H1 (cell line): ENCODE results near the gene QPCTL. TPM values are rescaled to one million over a fixed set of nuclear protein-coding genes. Genes with fewer than 3 reads are reported as not detected.
A peak's percentile ranks its signal among the peaks of the same experiment; 100 is the strongest.

ENCODE experiments used
- CTCF ChIA-PET: fragments of 300-600 bp; sonication (Branson Sonifier 250); formaldehyde crosslinking; loops from one replicate; lab custom pipeline; 2021; ENCODE audit not compliant: partially characterized antibody; lab: Charles Lee
- POLR2A ChIA-PET: fragments of 300-600 bp; sonication (Branson Sonifier 250); formaldehyde crosslinking; loops from one replicate; lab custom pipeline; 2021; ENCODE audit warnings: inconsistent platforms; ENCODE audit not compliant: partially characterized antibody; lab: Charles Lee
- DNase-seq, 2 experiments: peaks; one replicate each; pipeline versions ENCODE4 v3.0.0 to v3.0.0-alpha.2; 2010 to 2022; ENCODE audit warnings: low spot score in 2 of 2, low read depth in 1 of 2, mixed read lengths in 1 of 2
- FAIRE-seq: peaks from 2 replicates; lab custom pipeline; 2011; peaks lifted over from hg19 to GRCh38; lab: Jason Lieb, UNC
- H2AFZ ChIP-seq: 2 replicates; pipeline ENCODE4 v1.8.1; 2012; ENCODE audit warnings: low read length, inconsistent platforms
- H2AK5ac ChIP-seq: 2 replicates; pipeline ENCODE4 v1.6.1; 2013; ENCODE audit warnings: low read depth, low read length
- H2BK120ac ChIP-seq: replicated peaks from 2 replicates; pipeline ENCODE3; 2013; ENCODE audit warnings: low read depth, low read length, inconsistent platforms
- H2BK12ac ChIP-seq: 2 replicates; pipeline ENCODE4 v1.6.1; 2013; ENCODE audit warnings: low read depth, low read length
- H2BK15ac ChIP-seq: 2 replicates; pipeline ENCODE4 v1.6.1; 2013; ENCODE audit warnings: low read length
- H2BK20ac ChIP-seq: 2 replicates; pipeline ENCODE4 v1.6.1; 2013; ENCODE audit warnings: low read length
- H2BK5ac ChIP-seq: 2 replicates; pipeline ENCODE4 v1.6.1; 2013; ENCODE audit warnings: low read depth, low read length
- H3K14ac ChIP-seq: 2 replicates; pipeline ENCODE4 v1.6.1; 2013; ENCODE audit warnings: inconsistent platforms; ENCODE audit not compliant: insufficient read length
- H3K18ac ChIP-seq: 2 replicates; pipeline ENCODE4 v1.6.1; 2013; ENCODE audit warnings: low read length; ENCODE audit errors: extremely low read depth
- H3K23ac ChIP-seq: 2 replicates; pipeline ENCODE4 v1.6.1; 2013; ENCODE audit warnings: inconsistent platforms; ENCODE audit not compliant: insufficient read length
- H3K23me2 ChIP-seq: 2 replicates; pipeline ENCODE4 v1.6.1; 2013; ENCODE audit warnings: low read depth, low read length
- H3K27ac ChIP-seq: 2 replicates; pipeline ENCODE4 v1.6.1; 2011; ENCODE audit warnings: low read depth, low read length, inconsistent platforms
- H3K27me3 ChIP-seq, 4 experiments: replicated peaks in 1 of 4; 1 replicate in 1 of 4; 2 replicates in 3 of 4; pipeline versions ENCODE4 v1.6.1 to v1.8.1; 2011 to 2013; ENCODE audit warnings: low read length in 3 of 4, mild to moderate bottlenecking in 3 of 4, inconsistent platforms in 2 of 4, mixed read lengths in 2 of 4, moderate library complexity in 1 of 4; ENCODE audit not compliant: control insufficient read depth in 3 of 4, insufficient read depth in 3 of 4; ENCODE audit errors: extremely low read depth in 1 of 4
- H3K36me3 ChIP-seq, 4 experiments: 2 replicates each; pipeline versions ENCODE4 v1.6.1 to v1.8.1; 2011 to 2013; ENCODE audit warnings: mild to moderate bottlenecking in 4 of 4, low read length in 3 of 4, moderate library complexity in 2 of 4, control low read depth in 1 of 4, inconsistent platforms in 1 of 4; ENCODE audit not compliant: insufficient read depth in 4 of 4, control insufficient read depth in 2 of 4
- H3K4ac ChIP-seq: replicated peaks from 2 replicates; pipeline ENCODE3; 2013; ENCODE audit warnings: low read length, low read depth, mixed read lengths, inconsistent platforms; ENCODE audit not compliant: insufficient read length
- H3K4me1 ChIP-seq, 4 experiments: replicated peaks in 1 of 4; 1 replicate in 1 of 4; 2 replicates in 3 of 4; pipeline versions ENCODE4 v1.6.1 to v1.8.1; 2011 to 2013; ENCODE audit warnings: low read length in 3 of 4, inconsistent platforms in 2 of 4, mixed read lengths in 1 of 4; ENCODE audit not compliant: insufficient read depth in 4 of 4, control insufficient read depth in 3 of 4
- H3K4me2 ChIP-seq, 2 experiments: 2 replicates each; pipeline versions ENCODE4 v1.6.1 to v1.8.1; 2011 to 2013; ENCODE audit warnings: low read depth in 2 of 2, low read length in 2 of 2, control low read depth in 1 of 2, inconsistent platforms in 1 of 2, mild to moderate bottlenecking in 1 of 2; ENCODE audit not compliant: insufficient read depth in 1 of 2
- H3K4me3 ChIP-seq, 4 experiments: fragments of 200-600, 300-600 bp in 1 of 4; sonication (generic), shearing (Covaris generic), sonication (Bioruptor Twin) in 1 of 4; 2 replicates each; pipeline versions ENCODE4 v1.5.1 to v1.8.1; 2011 to 2016; ENCODE audit warnings: low read length in 4 of 4, low read depth in 3 of 4, control low read depth in 2 of 4, inconsistent platforms in 2 of 4, mild to moderate bottlenecking in 2 of 4, mixed read lengths in 1 of 4, moderate library complexity in 1 of 4; ENCODE audit not compliant: insufficient read depth in 2 of 4; ENCODE audit errors: extremely low read depth in 1 of 4
- H3K56ac ChIP-seq: replicated peaks from 2 replicates; pipeline ENCODE3; 2013; ENCODE audit warnings: low read depth, mild to moderate bottlenecking, mixed read lengths, low read length, inconsistent platforms; ENCODE audit not compliant: insufficient read length
- H3K79me1 ChIP-seq: 2 replicates; pipeline ENCODE4 v1.6.1; 2013; ENCODE audit warnings: low read depth, low read length, control low read depth
- H3K79me2 ChIP-seq, 2 experiments: 2 replicates each; pipeline versions ENCODE4 v1.6.1 to v1.8.1; 2012 to 2013; ENCODE audit warnings: low read length in 2 of 2, mild to moderate bottlenecking in 2 of 2, inconsistent platforms in 1 of 2; ENCODE audit not compliant: insufficient read depth in 2 of 2, control insufficient read depth in 1 of 2
- H3K9ac ChIP-seq, 4 experiments: replicated peaks in 1 of 4; 1 replicate in 1 of 4; 2 replicates in 3 of 4; pipeline versions ENCODE4 v1.6.1 to v1.8.1; 2011 to 2013; ENCODE audit warnings: low read depth in 3 of 4, low read length in 3 of 4, control low read depth in 2 of 4, mild to moderate bottlenecking in 2 of 4, moderate library complexity in 2 of 4, inconsistent platforms in 1 of 4; ENCODE audit errors: extremely low read depth in 1 of 4
- H3K9me3 ChIP-seq, 2 experiments: 2 replicates each; pipeline versions ENCODE4 v1.6.1 to v1.8.1; 2012 to 2013; ENCODE audit warnings: mild to moderate bottlenecking in 2 of 2, moderate library complexity in 2 of 2, control low read depth in 1 of 2, inconsistent platforms in 1 of 2, low read depth in 1 of 2, low read length in 1 of 2, mixed read lengths in 1 of 2; ENCODE audit not compliant: insufficient read depth in 2 of 2
- H4K20me1 ChIP-seq, 2 experiments: replicated peaks in 1 of 2; 2 replicates each; pipeline versions ENCODE3 to v1.8.1; 2011 to 2013; ENCODE audit warnings: inconsistent platforms in 2 of 2, low read length in 2 of 2, mild to moderate bottlenecking in 1 of 2; ENCODE audit not compliant: insufficient read depth in 2 of 2, control insufficient read depth in 1 of 2
- H4K5ac ChIP-seq: 2 replicates; pipeline ENCODE4 v1.6.1; 2013; ENCODE audit warnings: low read length, low read depth, mixed read lengths, inconsistent platforms; ENCODE audit not compliant: insufficient read length
- H4K8ac ChIP-seq: 2 replicates; pipeline ENCODE4 v1.8.0; 2013; ENCODE audit warnings: mild to moderate bottlenecking, moderate library complexity, low read length, inconsistent platforms; ENCODE audit not compliant: insufficient read depth; ENCODE audit errors: extremely low read depth
- H4K91ac ChIP-seq: replicated peaks from 2 replicates; pipeline ENCODE3; 2013; ENCODE audit warnings: low read length, mixed read lengths, inconsistent platforms; ENCODE audit not compliant: insufficient read length
- CEBPB ChIP-seq: IDR thresholded peaks from 2 replicates; pipeline ENCODE4 v1.6.1; 2012; ENCODE audit warnings: low read depth, low read length
- EP300 ChIP-seq, 2 experiments: IDR thresholded peaks; 1 replicate in 1 of 2; 2 replicates in 1 of 2; pipeline ENCODE4 v1.6.1; 2011 to 2012; ENCODE audit warnings: low read depth in 2 of 2, low read length in 2 of 2, mild to moderate bottlenecking in 2 of 2, borderline replicate concordance in 1 of 2, inconsistent platforms in 1 of 2, moderate library complexity in 1 of 2
- GABPA ChIP-seq: IDR thresholded peaks from 2 replicates; pipeline ENCODE4 v1.6.1; 2011; ENCODE audit warnings: mild to moderate bottlenecking, low read length, moderate library complexity, borderline replicate concordance; ENCODE audit not compliant: insufficient read depth
- HDAC2 ChIP-seq, 2 experiments: fragments of 300-600 bp in 1 of 2; sonication (generic) in 1 of 2; IDR thresholded peaks; 2 replicates each; pipeline ENCODE4 v1.6.1; 2011 to 2012; ENCODE audit warnings: low read depth in 2 of 2, low read length in 2 of 2, mild to moderate bottlenecking in 2 of 2, moderate library complexity in 2 of 2, borderline replicate concordance in 1 of 2, inconsistent platforms in 1 of 2
- KDM5A ChIP-seq: fragments of 200-600 bp; IDR thresholded peaks from 2 replicates; pipeline ENCODE4 v1.7.1; 2012; ENCODE audit warnings: mild to moderate bottlenecking, low read length, inconsistent platforms, mixed read lengths
- POLR2A ChIP-seq, 2 experiments: IDR thresholded peaks; 1 replicate in 1 of 2; 2 replicates in 1 of 2; pipeline ENCODE4 v1.6.1; 2011; ENCODE audit warnings: low read depth in 2 of 2, low read length in 2 of 2, mild to moderate bottlenecking in 2 of 2; ENCODE audit errors: control extremely low read depth in 1 of 2
- POLR2AphosphoS5 ChIP-seq: IDR thresholded peaks from 2 replicates; pipeline ENCODE4 v1.6.1; 2011; ENCODE audit warnings: low read depth, low read length
- RFX5 ChIP-seq: IDR thresholded peaks from 2 replicates; pipeline ENCODE4 v1.6.1; 2011; ENCODE audit warnings: low read depth, low read length, improper control_type of control experiment, borderline replicate concordance
- RXRA ChIP-seq: IDR thresholded peaks from 2 replicates; pipeline ENCODE4 v1.6.1; 2011; ENCODE audit warnings: low read depth, mild to moderate bottlenecking, low read length, moderate library complexity; ENCODE audit not compliant: insufficient read depth
- SAP30 ChIP-seq: fragments of 300-600 bp; sonication (generic); IDR thresholded peaks from 2 replicates; pipeline ENCODE4 v1.7.1; 2012; ENCODE audit warnings: low read length, moderate library complexity, mild to moderate bottlenecking, inconsistent platforms; ENCODE audit not compliant: insufficient read depth, insufficient replicate concordance
- SP1 ChIP-seq: IDR thresholded peaks from 2 replicates; pipeline ENCODE4 v1.6.1; 2011; ENCODE audit warnings: low read depth, low read length
- TEAD4 ChIP-seq: IDR thresholded peaks from 2 replicates; pipeline ENCODE4 v1.6.1; 2012; ENCODE audit warnings: low read depth, low read length, inconsistent platforms, mixed read lengths
- WGBS, 2 experiments: shearing (Covaris generic) in 1 of 2; methylation state at CpG; one replicate each; pipeline versions ENCODE4 v1.1.6 to v1.1.7; 2013 to 2015; ENCODE audit warnings: low lambda C conversion rate in 2 of 2, mixed read lengths in 2 of 2, inconsistent platforms in 1 of 2, low coverage in 1 of 2, missing lambda C conversion rate in 1 of 2; ENCODE audit not compliant: insufficient replicate concordance in 2 of 2, insufficient coverage in 1 of 2, insufficient read length in 1 of 2; ENCODE audit errors: extremely low coverage in 1 of 2, missing lambda C conversion rate in 1 of 2; 5-methylcytosine and 5-hydroxymethylcytosine counted together
- polyA plus RNA-seq, 7 experiments: library from polyadenylated mRNA; depleted of rRNA in 3 of 7; stranded (reverse) in 5 of 7; unstranded in 2 of 7; fragments of >200 nt in 5 of 7; fragments of 200-250 nt in 2 of 7; gene quantifications; 1 replicate in 5 of 7; 2 replicates in 1 of 7; 4 replicates in 1 of 7; pipeline versions ENCODE4 v1.2.1 to v1.2.3, GENCODE V29; 2011 to 2013; ENCODE audit warnings: missing spikeins in 2 of 7, mixed read lengths in 2 of 7
- total RNA-seq: library from RNA; stranded (reverse); fragmentation: NEBNext Ultra II Directional; extraction: Animal tissue kit (Norgen Biotek cat#: 25700); gene quantifications from 2 replicates; pipeline ENCODE4 v1.2.1, GENCODE V29; 2021
- TF ChIP-seq, protein P1 (sequence below): IDR thresholded peaks from 2 replicates; pipeline ENCODE4 v1.6.1; 2011; ENCODE audit warnings: low read depth, mild to moderate bottlenecking, low read length; ENCODE audit not compliant: insufficient read depth

QPCTL gene
- total and polyA plus RNA-seq, 2 of the 8 experiments (the other 6 are each of a cell fraction or from before 2014, with no cell fraction given) = 25.2 to 35.3 TPM

GRCh38 chr19:45660636-45661035, 31.8 kb upstream of the QPCTL start:
- peak overlapping the region; percentile 11 for H2AFZ ChIP-seq
- H4K91ac ChIP-seq = peak overlapping the region; percentile 65
- no peak overlapping the region for H3K18ac ChIP-seq
- peaks cover 0 to 2% of the 10 kb centered on the region in 2 experiments for H4K20me1 ChIP-seq
- H3K27me3 ChIP-seq = no peaks in the 10 kb centered on the region
- no peak overlapping the region for H2BK15ac ChIP-seq
- H3K79me2 ChIP-seq = no peaks in the 10 kb centered on the region
- FAIRE-seq (no peak), DNase-seq (no peak)
- peaks cover 0 to 4% (median 2%) of the 10 kb centered on the region in 4 experiments; a peak in 2 of 7 replicates for H3K4me1 ChIP-seq
- H3K23me2 ChIP-seq = no peaks in the 10 kb centered on the region; the same call in 1 of the 2 replicates
- H3K14ac ChIP-seq = no peak overlapping the region
- no peak overlapping the region for H3K9ac ChIP-seq
- H2BK12ac ChIP-seq = no peak overlapping the region
- no peak overlapping the region for H3K4me3 ChIP-seq
- no peak overlapping the region for H2BK20ac ChIP-seq
- peak overlapping the region; percentile 53 for H3K4ac ChIP-seq
- H2AK5ac ChIP-seq = no peak overlapping the region
- H3K56ac ChIP-seq = no peak overlapping the region
- H2BK120ac ChIP-seq = no peak overlapping the region
- H3K36me3 ChIP-seq = no peaks in the 10 kb centered on the region
- 80% methylated on average over 8 of the region's 8 CpGs; no CpG with 5 or more reads in 1 of the 2 experiments for WGBS, 2 experiments
- H3K23ac ChIP-seq = no peak overlapping the region
- no peak overlapping the region for H4K5ac ChIP-seq
- H3K27ac ChIP-seq = no peak overlapping the region
- H2BK5ac ChIP-seq = no peak overlapping the region
- POLR2A ChIA-PET = interaction anchor here (1.1 kb wide), 1 partner anchor 362 kb away, joined by 3 read pairs; the partner anchor contains the start of gene PGLYRP1
- H3K79me1 ChIP-seq = no peaks in the 10 kb centered on the region
- H4K8ac ChIP-seq = no peak overlapping the region
- no peaks in the 10 kb centered on the region for H3K9me3 ChIP-seq
- H3K4me2 ChIP-seq = no peak overlapping the region
- CTCF ChIA-PET = interaction anchor here (1.7 to 4.1 kb wide), 2 partner anchors 17 to 107 kb away, joined by 5 to 14 read pairs; no protein-coding TSS in a partner anchor
- TF ChIP-seq HDAC2 (IDR thresholded peaks at IDR 0.05; ENCODE audit: borderline replicate concordance in 1 of 2, low read depth in 2 of 2, low read length in 2 of 2) (no peak), POLR2A (IDR thresholded peaks at IDR 0.05; ENCODE audit: control extremely low read depth in 1 of 2, low read depth in 2 of 2, low read length in 2 of 2) (no peak), SAP30 (no peak), SP1 (no peak), GABPA (no peak), RFX5 (no peak), TEAD4 (no peak), EP300 (IDR thresholded peaks at IDR 0.05; ENCODE audit: borderline replicate concordance in 1 of 2, low read depth in 2 of 2, low read length in 2 of 2) (no peak), RXRA (no peak), KDM5A (no peak), POLR2AphosphoS5 (no peak), CEBPB (no peak)
- TF ChIP-seq, protein P1, sequence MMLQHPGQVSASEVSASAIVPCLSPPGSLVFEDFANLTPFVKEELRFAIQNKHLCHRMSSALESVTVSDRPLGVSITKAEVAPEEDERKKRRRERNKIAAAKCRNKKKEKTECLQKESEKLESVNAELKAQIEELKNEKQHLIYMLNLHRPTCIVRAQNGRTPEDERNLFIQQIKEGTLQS = no peak
